Measurements from ENCODE around the gene SPON1. TPM values are rescaled to one million over a fixed set of nuclear protein-coding genes. Genes with fewer than 3 reads are reported as not detected.
"Not testable (repeated sequence)": the region's sequence is repeated elsewhere in the genome, so short reads cannot be mapped to it uniquely, and the experiment has no call there.

SPON1 gene
- total RNA-seq, 1 donor from 2014 or later, result 22.4 TPM

DNA sequence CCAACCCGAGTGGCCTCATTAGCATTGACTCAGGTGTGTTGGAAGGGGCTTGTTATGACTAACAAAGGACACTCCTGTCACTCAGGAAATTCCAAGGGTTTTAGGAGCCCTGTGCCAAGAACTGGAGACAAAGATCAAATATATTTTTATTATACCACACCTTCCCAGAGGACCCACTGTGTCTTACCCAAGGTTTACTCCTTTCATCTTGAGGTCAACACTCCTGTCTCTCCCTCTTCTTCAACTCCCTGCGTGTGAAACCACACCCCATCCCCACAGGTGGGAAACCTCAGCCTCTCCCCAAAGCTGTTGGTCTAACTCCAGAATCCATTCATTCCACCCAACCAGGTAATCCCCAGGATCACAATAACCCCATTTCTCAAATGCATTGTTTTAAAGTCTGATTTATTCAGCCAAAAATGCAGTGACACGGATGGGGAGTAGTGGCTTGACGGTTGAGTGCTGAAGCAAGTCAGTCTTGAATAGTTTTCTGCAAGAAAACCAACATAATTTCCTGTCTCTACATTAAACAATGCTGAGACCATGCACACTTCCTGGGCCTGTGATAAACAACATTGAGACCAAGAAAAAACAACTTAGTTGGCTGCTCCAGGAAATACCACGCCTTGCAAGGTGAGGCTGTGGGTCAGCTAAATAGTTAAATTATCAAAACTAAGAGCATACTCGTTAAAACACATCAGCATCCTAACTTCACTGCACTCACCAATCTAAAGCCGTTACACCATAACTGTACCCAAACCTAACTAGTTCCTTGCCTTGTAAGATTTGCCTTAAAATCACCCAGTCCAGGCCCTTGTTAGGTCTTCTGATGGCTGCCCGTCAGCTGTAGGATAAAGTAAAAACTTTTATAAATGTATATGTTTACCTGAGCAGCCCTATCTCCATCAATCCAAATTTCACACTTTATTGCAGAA is 38.5 kb upstream of the SPON1 start:
- TF ChIP-seq, protein P1, sequence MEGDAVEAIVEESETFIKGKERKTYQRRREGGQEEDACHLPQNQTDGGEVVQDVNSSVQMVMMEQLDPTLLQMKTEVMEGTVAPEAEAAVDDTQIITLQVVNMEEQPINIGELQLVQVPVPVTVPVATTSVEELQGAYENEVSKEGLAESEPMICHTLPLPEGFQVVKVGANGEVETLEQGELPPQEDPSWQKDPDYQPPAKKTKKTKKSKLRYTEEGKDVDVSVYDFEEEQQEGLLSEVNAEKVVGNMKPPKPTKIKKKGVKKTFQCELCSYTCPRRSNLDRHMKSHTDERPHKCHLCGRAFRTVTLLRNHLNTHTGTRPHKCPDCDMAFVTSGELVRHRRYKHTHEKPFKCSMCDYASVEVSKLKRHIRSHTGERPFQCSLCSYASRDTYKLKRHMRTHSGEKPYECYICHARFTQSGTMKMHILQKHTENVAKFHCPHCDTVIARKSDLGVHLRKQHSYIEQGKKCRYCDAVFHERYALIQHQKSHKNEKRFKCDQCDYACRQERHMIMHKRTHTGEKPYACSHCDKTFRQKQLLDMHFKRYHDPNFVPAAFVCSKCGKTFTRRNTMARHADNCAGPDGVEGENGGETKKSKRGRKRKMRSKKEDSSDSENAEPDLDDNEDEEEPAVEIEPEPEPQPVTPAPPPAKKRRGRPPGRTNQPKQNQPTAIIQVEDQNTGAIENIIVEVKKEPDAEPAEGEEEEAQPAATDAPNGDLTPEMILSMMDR (conservative IDR thresholded peaks at IDR 0.05; ENCODE audit: low read depth, low read length), result no peak
- H3K4me3 ChIP-seq (ENCODE audit: low read depth, low read length), result no peak overlapping the region
- DNase-seq (ENCODE audit: low read depth), result peak; percentile 90

DNA sequence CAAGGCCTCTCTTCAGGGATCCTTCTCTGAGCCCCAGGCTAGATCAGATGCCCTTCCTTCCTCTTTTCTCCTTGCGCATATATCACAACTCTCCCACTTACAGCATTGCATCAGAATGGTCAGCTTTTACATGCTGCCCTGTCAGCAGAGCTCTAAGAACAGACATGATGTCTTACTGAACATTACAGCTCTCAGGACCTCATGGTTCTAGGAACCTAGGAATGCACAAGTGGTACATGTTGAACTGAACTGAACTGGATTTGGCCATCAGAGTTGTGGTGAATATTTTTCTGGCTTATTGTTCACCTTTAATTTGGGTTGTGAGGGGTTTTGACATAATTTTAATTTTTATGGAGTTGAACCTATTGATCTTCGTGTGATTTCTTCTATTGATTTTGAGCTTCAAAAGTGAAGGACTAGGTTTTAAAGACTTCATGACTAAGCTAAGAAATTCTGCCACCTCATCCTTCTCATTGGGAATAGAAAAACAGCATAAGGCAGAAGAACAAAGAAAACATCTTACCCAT is 37.7 kb upstream of the SPON1 start:
- no peak overlapping the region for H3K4me3 ChIP-seq (ENCODE audit: low read depth, low read length)
- TF ChIP-seq, protein P1 (conservative IDR thresholded peaks at IDR 0.05; ENCODE audit: low read depth, low read length), result no peak
- DNase-seq (ENCODE audit: low read depth), result no peak

DNA sequence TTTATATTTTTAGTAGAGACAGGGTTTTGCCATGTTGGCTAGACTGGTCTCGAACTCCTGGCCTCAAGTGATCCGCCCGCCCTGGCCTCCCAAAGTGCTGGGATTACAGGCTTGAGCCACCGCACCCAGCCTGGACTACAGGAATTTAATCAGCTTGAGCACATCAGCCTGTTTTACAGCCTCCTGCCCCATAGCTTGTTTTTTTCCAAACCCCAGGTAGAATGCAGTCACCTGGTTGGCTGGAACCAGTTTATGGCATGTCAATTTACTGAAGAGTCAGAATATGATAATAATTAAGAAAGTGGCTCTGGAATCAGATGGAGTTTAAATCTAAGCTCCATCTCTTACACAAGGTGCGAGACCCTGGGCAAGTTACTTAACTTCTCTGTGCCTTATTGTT is 36.2 kb upstream of the SPON1 start:
- DNase-seq (ENCODE audit: low read depth); H3K4me3 ChIP-seq (ENCODE audit: low read depth, low read length): not testable (repeated sequence)

DNA sequence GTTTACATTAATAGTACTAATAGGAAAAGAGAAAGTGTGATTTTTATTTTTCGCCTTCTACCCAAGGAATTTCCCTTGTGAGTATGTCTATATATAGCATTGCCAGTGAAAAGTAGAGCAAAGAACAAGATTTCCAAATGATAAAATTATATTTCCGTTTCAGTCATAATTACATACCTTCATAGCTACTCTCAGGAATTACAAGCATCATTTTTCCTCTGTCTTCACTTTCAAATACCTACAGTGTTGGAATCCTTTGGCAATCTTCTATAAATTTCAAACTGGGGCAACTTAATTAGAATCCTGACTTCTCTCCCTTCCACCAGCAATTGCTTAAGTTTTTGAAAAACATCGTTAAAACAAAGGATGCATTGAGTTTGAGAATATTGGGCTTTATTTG is 35.5 kb upstream of the SPON1 start:
- DNase-seq (ENCODE audit: low read depth), result no peak
- H3K4me3 ChIP-seq (ENCODE audit: low read depth, low read length), result no peak overlapping the region
- TF ChIP-seq, protein P1 (conservative IDR thresholded peaks at IDR 0.05; ENCODE audit: low read depth, low read length), result no peak

DNA sequence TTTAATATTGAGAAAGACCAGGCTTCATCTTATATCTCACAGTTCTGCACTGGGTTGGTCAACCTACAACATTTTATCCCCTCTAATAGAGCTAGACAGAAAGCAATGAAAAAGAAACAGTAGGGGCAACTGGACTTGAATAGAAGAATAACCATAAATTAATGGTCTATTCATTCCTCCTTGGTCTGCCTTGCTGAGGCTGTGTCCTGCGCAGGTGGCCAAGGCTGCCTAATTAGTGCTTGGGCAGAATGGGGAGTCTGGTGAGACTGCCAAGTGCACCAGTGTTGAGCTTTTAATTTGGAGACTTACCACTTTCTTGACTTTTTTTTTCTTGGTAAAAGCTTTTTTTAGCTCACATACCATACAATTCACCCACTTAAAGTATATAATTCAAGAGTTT is 35.0 kb upstream of the SPON1 start:
- TF ChIP-seq, protein P1 (conservative IDR thresholded peaks at IDR 0.05; ENCODE audit: low read depth, low read length), result no peak
- no peak overlapping the region for H3K4me3 ChIP-seq (ENCODE audit: low read depth, low read length)
- DNase-seq (ENCODE audit: low read depth), result no peak

DNA sequence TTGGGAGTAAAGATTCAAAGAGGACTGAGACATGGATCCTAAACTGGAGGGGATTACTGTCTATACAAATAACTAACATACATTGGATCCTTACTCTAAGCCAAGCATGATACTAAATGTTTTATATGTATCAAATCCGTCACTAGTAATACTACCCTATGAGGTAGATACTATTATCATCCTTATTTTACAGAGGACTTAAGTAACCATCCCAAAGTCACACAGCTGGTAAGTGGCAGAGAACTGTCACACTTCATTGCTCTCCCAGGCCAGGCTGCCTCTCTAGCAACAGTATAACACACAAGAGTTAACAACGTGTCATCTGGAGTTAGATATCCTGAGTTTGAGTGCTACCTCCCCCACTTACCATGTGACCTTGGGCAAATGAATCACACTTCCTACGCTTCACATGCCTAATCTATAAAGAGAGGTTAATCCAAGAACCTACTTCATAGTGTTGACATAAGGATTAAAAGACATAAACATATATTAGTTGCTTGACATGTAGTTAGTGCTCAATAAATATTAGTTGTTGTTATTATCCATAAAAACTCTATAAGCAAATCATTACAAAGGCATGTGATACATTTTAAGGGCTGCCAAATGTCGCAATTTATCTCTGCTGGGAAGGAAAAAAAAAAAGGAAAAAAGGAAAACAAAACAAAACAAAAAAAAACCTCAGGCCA is 33.8 kb upstream of the SPON1 start:
- DNase-seq (ENCODE audit: low read depth), result peak; percentile 96
- no peak overlapping the region for H3K4me3 ChIP-seq (ENCODE audit: low read depth, low read length)
- TF ChIP-seq, protein P1 (conservative IDR thresholded peaks at IDR 0.05; ENCODE audit: low read depth, low read length), result no peak

DNA sequence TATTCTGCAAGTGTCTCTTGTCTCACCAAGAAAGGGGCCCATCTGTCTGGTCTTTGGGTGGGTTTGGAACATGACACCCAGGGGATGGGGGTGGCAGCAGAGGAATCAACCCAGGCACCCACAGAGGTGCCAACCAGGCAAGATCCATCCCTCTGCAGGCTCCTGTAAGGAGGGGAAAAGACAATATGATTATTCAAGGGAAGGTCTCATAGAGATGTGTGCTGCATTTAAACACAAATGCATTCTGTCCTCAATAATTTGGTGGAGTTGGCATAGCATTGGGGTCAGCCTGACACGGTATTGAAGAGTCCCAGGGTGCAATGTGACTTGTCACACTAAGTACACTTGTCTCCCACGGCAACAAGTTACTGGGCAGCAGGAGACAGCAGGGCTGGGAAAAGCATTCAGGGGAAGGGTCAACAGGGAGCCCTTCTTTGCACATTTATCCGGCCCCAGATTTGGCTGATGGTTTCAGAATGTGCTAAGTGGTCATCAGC is 33.1 kb upstream of the SPON1 start:
- DNase-seq (ENCODE audit: low read depth), result no peak
- TF ChIP-seq, protein P1 (conservative IDR thresholded peaks at IDR 0.05; ENCODE audit: low read depth, low read length), result no peak
- no peak overlapping the region for H3K4me3 ChIP-seq (ENCODE audit: low read depth, low read length)

Data from epithelial cell of proximal tubule (primary cell).